Measurements from ENCODE around the gene NPC1. TPM values are rescaled to one million over a fixed set of nuclear protein-coding genes. Genes with fewer than 3 reads are reported as not detected.

NPC1 gene
- total RNA-seq, 4 donors from 2014 or later = 35.7 to 99.4 (median 46.2) TPM

- Histone ChIP-seq H3K9me3 (no peaks in the 10 kb centered on the region), H3K27me3 (no peaks in the 10 kb centered on the region), H3K27ac (no peak overlapping the region), H3K4me1 (no peaks in the 10 kb centered on the region), H3K36me3 (peaks cover 7 to 91% of the 10 kb centered on the region in 2 donors), H3K4me3 (no peak overlapping the region)
- ATAC-seq = no peak
- in situ Hi-C loops (cut with MboI; ENCODE audit: low sequenced_read_pairs in 4 of 4) = no loop called here
- TF ChIP-seq POLR2A (IDR thresholded peaks at IDR 0.05) (no peak), CTCF (IDR thresholded peaks at IDR 0.05 in 4 of 5, conservative IDR thresholded peaks at IDR 0.05 in 1 of 5) (no peak)
- intact Hi-C loops (cut with DNase I; ENCODE audit: low total_unique reads) = no loop called here
- DNase-seq = no peak
These were observed 39.0 kb downstream of the NPC1 start for GRCh38 chr18:23547306-23547705.

- in situ Hi-C loops (cut with MboI; ENCODE audit: low sequenced_read_pairs in 4 of 4) = no loop called here
- no peaks in the 10 kb centered on the region for H3K9me3 ChIP-seq
- no peak overlapping the region for H3K27ac ChIP-seq
- no peak for TF ChIP-seq CTCF (IDR thresholded peaks at IDR 0.05 in 4 of 5, conservative IDR thresholded peaks at IDR 0.05 in 1 of 5)
- no peak for TF ChIP-seq POLR2A (IDR thresholded peaks at IDR 0.05)
- DNase-seq (no peak), ATAC-seq (no peak)
- no peaks in the 10 kb centered on the region for H3K4me1 ChIP-seq
- H3K36me3 ChIP-seq = peaks cover 7 to 94% of the 10 kb centered on the region in 2 donors
- H3K4me3 ChIP-seq = no peak overlapping the region
- no peaks in the 10 kb centered on the region for H3K27me3 ChIP-seq
- intact Hi-C loops (cut with DNase I; ENCODE audit: low total_unique reads) = no loop called here
These were observed 41.0 kb downstream of the NPC1 start for GRCh38 chr18:23545247-23545789.

- peaks cover 11 to 97% of the 10 kb centered on the region in 2 donors for H3K36me3 ChIP-seq
- intact Hi-C loops (cut with DNase I; ENCODE audit: low total_unique reads) = no loop called here
- no peak for DNase-seq
- H3K4me1 ChIP-seq = no peaks in the 10 kb centered on the region
- TF ChIP-seq CTCF (IDR thresholded peaks at IDR 0.05 in 4 of 5, conservative IDR thresholded peaks at IDR 0.05 in 1 of 5) = no peak
- no peak for TF ChIP-seq POLR2A (IDR thresholded peaks at IDR 0.05)
- in situ Hi-C loops (cut with MboI; ENCODE audit: low sequenced_read_pairs in 4 of 4) = no loop called here
- H3K27me3 ChIP-seq = no peaks in the 10 kb centered on the region
- no peaks in the 10 kb centered on the region for H3K9me3 ChIP-seq
- ATAC-seq = no peak
- no peak overlapping the region for H3K27ac ChIP-seq
- no peak overlapping the region for H3K4me3 ChIP-seq
These were observed 43.8 kb downstream of the NPC1 start for GRCh38 chr18:23542461-23542860.

- TF ChIP-seq CTCF (IDR thresholded peaks at IDR 0.05 in 4 of 5, conservative IDR thresholded peaks at IDR 0.05 in 1 of 5) = no peak
- no peak for TF ChIP-seq POLR2A (IDR thresholded peaks at IDR 0.05)
- in situ Hi-C loops (cut with MboI; ENCODE audit: low sequenced_read_pairs in 4 of 4) (no loop called here), intact Hi-C loops (cut with DNase I; ENCODE audit: low total_unique reads) (no loop called here)
- Histone ChIP-seq H3K27me3 (no peaks in the 10 kb centered on the region), H3K4me3 (no peak overlapping the region), H3K4me1 (no peaks in the 10 kb centered on the region), H3K9me3 (no peaks in the 10 kb centered on the region), H3K36me3 (peaks cover 11 to 97% of the 10 kb centered on the region in 2 donors), H3K27ac (no peak overlapping the region)
- no peak for DNase-seq
- ATAC-seq = no peak
These were observed 44.8 kb downstream of the NPC1 start for GRCh38 chr18:23541349-23542093.
